Ishikawa (cell line): Measurements from ENCODE around the gene WDR54.
A peak's percentile ranks its signal among the peaks of the same experiment; 100 is the strongest.

ENCODE experiments used
- CEBPB ChIP-seq: IDR thresholded peaks from 2 replicates; pipeline ENCODE4 v1.6.1; 2012
- CREB1 ChIP-seq: IDR thresholded peaks from 2 replicates; pipeline ENCODE4 v1.6.1; 2012; ENCODE audit warnings: low read depth
- EGR1 ChIP-seq: IDR thresholded peaks from 2 replicates; pipeline ENCODE4 v1.6.1; 2012
- EP300 ChIP-seq: IDR thresholded peaks from 2 replicates; pipeline ENCODE4 v1.6.1; 2012; ENCODE audit warnings: borderline replicate concordance
- FOXM1 ChIP-seq: IDR thresholded peaks from 2 replicates; pipeline ENCODE4 v1.6.1; 2012; ENCODE audit warnings: low read depth, borderline replicate concordance
- NFIC ChIP-seq: IDR thresholded peaks from 2 replicates; pipeline ENCODE4 v1.6.1; 2012
- RAD21 ChIP-seq: IDR thresholded peaks from 2 replicates; pipeline ENCODE4 v1.6.1; 2012; ENCODE audit warnings: low read depth
- TAF1 ChIP-seq: IDR thresholded peaks from 2 replicates; pipeline ENCODE4 v1.6.1; 2012; ENCODE audit warnings: low read depth, mild to moderate bottlenecking
- TCF12 ChIP-seq: IDR thresholded peaks from 2 replicates; pipeline ENCODE4 v1.6.1; 2012; ENCODE audit warnings: low read depth
- TEAD4 ChIP-seq: IDR thresholded peaks from 2 replicates; pipeline ENCODE4 v1.6.1; 2012
- YY1 ChIP-seq: IDR thresholded peaks from 2 replicates; pipeline ENCODE4 v1.6.1; 2012; ENCODE audit warnings: low read depth
- ZBTB7A ChIP-seq: IDR thresholded peaks from 2 replicates; pipeline ENCODE4 v1.6.1; 2012; ENCODE audit warnings: low read depth
- TF ChIP-seq, protein P1 (sequence below): IDR thresholded peaks from 2 replicates; pipeline ENCODE4 v1.6.1; 2012
- TF ChIP-seq, protein P2 (sequence below): IDR thresholded peaks from 2 replicates; pipeline ENCODE4 v1.6.1; 2012; ENCODE audit warnings: low read depth, mild to moderate bottlenecking
- TF ChIP-seq, protein P3 (sequence below): IDR thresholded peaks from 2 replicates; pipeline ENCODE4 v1.6.1; 2012

The WDR54 gene

DNA sequence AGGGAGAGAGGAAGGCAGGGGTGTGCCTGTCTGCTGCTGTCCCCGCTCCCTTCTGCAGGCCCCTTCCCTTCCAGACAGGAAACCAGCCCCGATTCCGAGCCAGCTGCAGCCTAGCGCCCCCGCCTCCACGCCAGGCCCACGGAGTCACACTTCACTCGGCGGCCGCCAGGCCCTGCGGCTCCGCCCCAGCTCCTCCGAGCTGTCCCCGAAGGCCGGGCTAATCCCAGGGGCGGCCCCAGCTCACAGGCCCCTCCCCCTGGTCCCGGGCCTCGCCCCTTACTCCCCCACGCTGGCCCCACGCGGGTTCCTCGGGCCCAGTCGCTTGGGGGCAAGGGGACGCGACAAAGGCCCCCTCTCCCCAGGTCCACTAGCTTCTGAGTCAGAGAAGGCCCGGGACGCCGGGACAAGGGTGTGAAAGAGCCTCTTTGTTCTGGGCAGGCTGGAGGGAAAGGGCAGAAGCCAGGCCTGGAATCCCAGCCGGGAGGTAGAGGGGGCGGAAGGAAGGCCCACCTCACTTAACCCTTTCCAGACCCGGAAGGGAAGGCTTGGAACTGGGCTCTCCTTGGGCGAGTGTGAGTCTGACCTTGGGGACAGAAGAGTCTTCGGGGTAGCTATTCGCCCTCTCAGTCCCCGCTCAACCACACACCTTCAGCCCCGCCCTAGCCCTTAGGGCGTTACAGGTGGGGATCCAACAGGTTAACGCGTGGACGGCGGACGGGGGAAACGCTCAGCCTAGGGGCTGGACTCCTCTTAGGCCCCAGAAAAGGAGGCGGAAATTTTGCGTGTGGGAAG lies 19.0 kb downstream of the WDR54 start:
- TF ChIP-seq ZBTB7A (peak; percentile 88; the same call in 1 of the 2 replicates), TEAD4 (peak; percentile 65; the same call in 1 of the 2 replicates), EGR1 (peak; percentile 52), EP300 (no peak; the same call in 1 of the 2 replicates), TAF1 (no peak; the same call in 1 of the 2 replicates), YY1 (no peak), TCF12 (peak; percentile 8; the same call in 1 of the 2 replicates), FOXM1 (no peak)
- TF ChIP-seq, protein P1, sequence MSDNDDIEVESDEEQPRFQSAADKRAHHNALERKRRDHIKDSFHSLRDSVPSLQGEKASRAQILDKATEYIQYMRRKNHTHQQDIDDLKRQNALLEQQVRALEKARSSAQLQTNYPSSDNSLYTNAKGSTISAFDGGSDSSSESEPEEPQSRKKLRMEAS = peak; percentile 70
- TF ChIP-seq, protein P2, sequence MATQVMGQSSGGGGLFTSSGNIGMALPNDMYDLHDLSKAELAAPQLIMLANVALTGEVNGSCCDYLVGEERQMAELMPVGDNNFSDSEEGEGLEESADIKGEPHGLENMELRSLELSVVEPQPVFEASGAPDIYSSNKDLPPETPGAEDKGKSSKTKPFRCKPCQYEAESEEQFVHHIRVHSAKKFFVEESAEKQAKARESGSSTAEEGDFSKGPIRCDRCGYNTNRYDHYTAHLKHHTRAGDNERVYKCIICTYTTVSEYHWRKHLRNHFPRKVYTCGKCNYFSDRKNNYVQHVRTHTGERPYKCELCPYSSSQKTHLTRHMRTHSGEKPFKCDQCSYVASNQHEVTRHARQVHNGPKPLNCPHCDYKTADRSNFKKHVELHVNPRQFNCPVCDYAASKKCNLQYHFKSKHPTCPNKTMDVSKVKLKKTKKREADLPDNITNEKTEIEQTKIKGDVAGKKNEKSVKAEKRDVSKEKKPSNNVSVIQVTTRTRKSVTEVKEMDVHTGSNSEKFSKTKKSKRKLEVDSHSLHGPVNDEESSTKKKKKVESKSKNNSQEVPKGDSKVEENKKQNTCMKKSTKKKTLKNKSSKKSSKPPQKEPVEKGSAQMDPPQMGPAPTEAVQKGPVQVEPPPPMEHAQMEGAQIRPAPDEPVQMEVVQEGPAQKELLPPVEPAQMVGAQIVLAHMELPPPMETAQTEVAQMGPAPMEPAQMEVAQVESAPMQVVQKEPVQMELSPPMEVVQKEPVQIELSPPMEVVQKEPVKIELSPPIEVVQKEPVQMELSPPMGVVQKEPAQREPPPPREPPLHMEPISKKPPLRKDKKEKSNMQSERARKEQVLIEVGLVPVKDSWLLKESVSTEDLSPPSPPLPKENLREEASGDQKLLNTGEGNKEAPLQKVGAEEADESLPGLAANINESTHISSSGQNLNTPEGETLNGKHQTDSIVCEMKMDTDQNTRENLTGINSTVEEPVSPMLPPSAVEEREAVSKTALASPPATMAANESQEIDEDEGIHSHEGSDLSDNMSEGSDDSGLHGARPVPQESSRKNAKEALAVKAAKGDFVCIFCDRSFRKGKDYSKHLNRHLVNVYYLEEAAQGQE = no peak

DNA sequence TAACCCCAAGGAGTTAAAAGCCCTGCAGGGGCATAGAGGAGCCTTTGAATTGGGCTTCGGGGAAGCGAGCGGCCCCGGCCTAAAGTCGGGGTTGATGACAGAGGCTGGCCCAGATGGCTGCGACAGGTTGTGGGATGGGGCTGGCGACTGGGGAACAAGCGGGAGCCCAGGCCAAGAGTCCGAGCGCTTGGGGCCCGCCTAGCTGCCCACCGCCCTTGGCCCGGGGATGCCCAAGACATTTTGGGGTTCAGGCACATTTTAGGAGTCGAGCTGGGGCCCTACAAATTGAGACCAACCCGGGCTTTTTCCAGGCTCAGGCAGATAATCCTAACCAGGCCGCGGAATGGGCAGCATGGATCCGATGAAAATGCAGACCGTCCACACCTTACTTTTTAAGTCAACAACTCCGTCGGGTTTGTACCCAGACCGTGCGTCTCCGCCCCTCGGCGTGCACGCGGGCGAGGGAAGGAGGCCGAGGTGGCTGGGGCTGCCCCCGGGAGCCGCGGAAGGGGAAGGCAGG lies 19.7 kb downstream of the WDR54 start:
- no peak for TF ChIP-seq RAD21
- TF ChIP-seq, protein P1 = peak; percentile 76; the same call in 1 of the 2 replicates
- TF ChIP-seq EP300 = no peak; the same call in 1 of the 2 replicates
- no peak for TF ChIP-seq ZBTB7A

DNA sequence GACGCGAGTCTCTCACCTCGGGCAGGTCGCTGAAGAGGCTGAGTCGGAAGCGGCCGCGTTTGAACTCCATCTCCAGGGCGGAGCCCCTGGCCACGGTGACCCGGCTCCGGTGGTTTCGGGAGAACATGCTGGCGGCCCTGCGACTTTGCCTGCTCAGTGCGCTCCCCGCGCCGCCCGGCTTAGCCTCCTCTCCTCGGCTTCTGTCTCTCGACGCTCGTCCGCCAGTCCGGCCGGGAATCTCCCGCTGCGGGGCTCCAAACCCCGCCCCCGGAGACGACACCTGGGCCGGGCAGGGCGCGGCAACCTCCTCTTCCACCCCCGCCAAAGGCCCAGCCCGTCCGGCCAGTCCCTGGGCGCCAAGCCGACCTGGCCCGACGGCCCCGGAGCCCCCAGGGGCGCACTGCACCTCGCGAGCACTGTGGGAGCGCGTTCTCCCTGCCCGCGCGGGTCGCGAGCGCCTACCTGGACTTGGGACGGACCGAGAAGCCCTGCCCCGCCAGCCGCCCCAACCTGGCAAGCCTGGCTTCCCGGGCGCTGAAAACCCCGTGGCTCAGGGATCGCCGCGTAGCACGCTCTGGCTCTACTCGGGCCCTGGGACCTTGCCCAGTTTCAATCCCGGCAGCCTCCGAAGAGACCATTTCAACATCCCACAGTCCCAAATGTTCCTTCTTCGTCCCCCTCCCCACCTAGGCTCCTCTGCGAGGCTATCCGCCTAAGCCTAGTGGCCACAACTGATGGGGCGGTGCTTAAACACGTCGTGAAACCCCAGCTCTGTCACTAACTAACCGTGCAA lies 20.4 kb downstream of the WDR54 start, which contains the start of gene RTKN:
RTKN (minus strand) TSS at position 248 of the 793 bp plus-strand sequence; CDS start at position 127, 121 bp downstream.
- TF ChIP-seq, protein P1 = peak; percentile 79
- TF ChIP-seq NFIC = no peak
- TF ChIP-seq CREB1 = no peak
- TF ChIP-seq RAD21 = no peak
- TF ChIP-seq EP300 = no peak
- TF ChIP-seq FOXM1 = no peak
- TF ChIP-seq, protein P2 = no peak
- peak; percentile 80 for TF ChIP-seq TAF1
- TF ChIP-seq TEAD4 = 0 out of 2 replicates have a peak, but pooled peaks have one; percentile 8
- TF ChIP-seq TCF12 = peak; percentile 80
- TF ChIP-seq CEBPB = no peak; the same call in 1 of the 2 replicates
- TF ChIP-seq, protein P3, sequence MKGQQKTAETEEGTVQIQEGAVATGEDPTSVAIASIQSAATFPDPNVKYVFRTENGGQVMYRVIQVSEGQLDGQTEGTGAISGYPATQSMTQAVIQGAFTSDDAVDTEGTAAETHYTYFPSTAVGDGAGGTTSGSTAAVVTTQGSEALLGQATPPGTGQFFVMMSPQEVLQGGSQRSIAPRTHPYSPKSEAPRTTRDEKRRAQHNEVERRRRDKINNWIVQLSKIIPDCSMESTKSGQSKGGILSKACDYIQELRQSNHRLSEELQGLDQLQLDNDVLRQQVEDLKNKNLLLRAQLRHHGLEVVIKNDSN = no peak
- no peak for TF ChIP-seq YY1
- peak; percentile 94 for TF ChIP-seq ZBTB7A
- peak; percentile 92 for TF ChIP-seq EGR1

DNA sequence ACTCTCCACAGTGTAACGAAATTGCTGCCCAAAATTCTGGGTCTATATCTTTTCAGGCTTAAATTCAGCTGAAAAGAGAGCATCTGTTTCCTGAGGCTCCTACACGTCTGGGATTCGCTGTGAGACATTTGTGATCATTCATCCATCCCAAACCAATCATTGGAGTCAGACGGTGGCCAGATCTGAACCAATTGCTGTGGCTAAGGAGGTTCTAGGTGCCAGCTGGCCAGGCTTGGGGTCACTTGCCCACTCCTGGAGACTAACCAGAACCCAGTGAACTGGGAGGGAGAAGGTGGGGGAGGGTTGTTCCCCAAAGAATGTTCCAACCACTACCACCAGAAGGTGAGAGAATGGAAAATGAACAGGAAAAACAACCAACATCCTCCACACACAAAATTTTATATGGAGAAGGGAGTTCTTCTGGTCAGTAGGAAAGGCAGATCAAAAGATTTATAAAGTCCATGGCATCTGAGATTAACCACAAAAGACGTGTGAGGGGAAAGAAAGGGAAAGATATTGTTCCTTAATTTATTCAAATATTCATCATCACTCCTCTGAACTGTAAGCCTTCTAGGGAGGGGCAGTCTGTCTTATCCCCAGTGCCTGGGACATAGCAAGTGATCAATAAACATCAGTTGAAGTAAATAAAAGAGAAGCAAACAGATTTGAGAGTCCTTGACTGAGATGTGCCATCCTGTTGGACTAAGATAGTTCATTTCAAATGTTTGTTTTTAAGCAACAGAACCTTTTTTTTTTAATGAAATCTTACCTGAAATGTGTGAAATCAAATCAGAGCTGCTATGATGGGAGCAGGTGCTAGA lies 23.2 kb downstream of the WDR54 start:
- TF ChIP-seq EGR1 = no peak
- TF ChIP-seq CREB1 = no peak
- TF ChIP-seq TEAD4 = no peak
- no peak for TF ChIP-seq NFIC
- TF ChIP-seq EP300 = no peak
- TF ChIP-seq, protein P2 = no peak
- TF ChIP-seq YY1 = no peak
- TF ChIP-seq CEBPB = no peak
- no peak for TF ChIP-seq FOXM1
- no peak for TF ChIP-seq TAF1
